ENCODE data around the gene DAB2IP.

Gene DAB2IP

DNA sequence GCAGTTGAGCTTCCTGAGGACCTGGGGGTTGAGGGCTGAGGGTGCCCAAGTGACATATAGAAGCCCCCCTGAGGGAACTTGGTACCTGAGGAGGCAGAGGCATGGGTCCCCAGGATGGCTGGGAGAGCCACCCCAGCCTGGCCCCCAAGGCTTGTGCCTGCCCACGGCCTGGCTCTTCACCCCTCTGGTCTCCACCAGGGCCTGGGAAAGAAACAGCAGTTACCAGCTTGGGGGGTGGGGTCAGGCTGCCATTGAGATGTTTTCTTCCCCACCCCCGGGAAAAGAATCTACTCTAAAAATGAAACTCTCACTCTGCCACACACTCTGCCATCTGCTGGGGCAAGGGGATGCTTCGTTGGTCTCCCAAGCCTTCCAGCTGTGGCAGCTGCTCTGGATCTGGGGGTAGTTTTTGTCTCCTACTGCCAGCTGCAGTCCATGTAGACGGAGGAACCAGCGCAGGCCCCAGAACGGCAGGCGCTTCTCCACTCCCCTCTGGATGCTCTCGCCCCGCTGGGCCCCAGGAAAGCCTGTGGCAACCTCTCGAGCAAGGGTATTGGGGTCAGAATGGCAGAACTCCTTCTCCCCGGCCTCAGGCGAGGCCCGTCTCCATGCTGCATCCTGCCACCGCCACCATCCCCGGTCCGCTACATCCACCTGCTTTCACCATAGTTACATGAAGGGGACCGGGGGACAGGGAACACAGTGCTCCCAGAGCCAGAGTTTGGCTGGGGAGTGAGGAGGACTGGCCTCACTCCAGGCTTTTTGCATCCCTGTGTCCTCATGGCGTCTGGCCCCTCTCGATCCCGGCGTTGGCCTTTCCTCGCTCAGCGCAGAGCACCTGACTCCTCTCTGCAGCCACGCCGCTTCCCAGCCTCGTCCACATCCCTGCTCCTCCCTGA lies 123.5 kb downstream of the DAB2IP start:
- H3K36me3 ChIP-seq (ENCODE audit: control insufficient read depth in 2 of 2, insufficient read depth in 1 of 2, low read length in 2 of 2) = peaks cover 0 to 88% of the 10 kb centered on the region in 2 experiments; a peak in 2 of 3 replicates
- CTCF ChIA-PET = interaction anchor here (0.5 kb wide), 1 partner anchor 40 kb away, joined by 4 read pairs; no protein-coding TSS in a partner anchor
- no peak overlapping the region for H3K27ac ChIP-seq (ENCODE audit: extremely low read depth, low read depth, low read length)

DNA sequence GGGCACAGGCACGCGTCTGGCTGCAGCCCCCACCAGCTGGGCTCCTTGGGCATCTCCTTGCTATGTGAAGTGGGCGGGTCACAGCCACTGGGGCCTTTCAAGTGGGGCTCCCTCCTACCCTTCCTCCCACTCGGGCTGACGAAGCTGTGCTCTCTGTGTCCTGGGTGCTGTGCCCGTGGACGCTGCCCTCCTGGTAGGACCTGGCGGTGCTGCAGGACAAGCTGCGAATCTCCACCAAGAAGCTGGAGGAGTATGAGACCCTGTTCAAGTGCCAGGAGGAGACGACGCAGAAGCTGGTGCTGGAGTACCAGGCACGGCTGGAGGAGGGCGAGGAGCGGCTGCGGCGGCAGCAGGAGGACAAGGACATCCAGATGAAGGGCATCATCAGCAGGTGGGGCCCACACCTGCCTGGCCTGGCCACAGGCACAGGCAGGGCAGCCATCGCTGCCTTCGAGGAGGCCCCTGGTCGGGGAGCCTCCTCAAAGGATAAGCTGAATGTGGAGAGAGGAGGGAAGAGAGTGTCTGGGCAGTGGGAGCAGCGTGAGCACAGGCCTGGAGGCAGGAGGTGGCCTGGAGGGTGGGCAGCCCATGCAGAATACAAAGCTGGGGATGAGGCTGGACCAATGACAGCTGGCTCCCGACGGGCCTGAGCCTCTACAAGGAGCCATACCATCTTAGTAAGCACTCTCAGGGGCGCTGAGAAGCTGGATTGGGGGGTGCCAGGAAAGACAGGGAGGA lies 124.7 kb downstream of the DAB2IP start:
- no peak for TF ChIP-seq EGR2 (tag by site-specific recombination; IDR thresholded peaks at IDR 0.05; ENCODE audit: low read depth)
- no peak for TF ChIP-seq ZNF23 (tag by site-specific recombination; IDR thresholded peaks at IDR 0.05; ENCODE audit: borderline replicate concordance)
- TF ChIP-seq, protein P1, sequence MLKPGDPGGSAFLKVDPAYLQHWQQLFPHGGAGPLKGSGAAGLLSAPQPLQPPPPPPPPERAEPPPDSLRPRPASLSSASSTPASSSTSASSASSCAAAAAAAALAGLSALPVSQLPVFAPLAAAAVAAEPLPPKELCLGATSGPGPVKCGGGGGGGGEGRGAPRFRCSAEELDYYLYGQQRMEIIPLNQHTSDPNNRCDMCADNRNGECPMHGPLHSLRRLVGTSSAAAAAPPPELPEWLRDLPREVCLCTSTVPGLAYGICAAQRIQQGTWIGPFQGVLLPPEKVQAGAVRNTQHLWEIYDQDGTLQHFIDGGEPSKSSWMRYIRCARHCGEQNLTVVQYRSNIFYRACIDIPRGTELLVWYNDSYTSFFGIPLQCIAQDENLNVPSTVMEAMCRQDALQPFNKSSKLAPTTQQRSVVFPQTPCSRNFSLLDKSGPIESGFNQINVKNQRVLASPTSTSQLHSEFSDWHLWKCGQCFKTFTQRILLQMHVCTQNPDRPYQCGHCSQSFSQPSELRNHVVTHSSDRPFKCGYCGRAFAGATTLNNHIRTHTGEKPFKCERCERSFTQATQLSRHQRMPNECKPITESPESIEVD (tag by site-specific recombination; IDR thresholded peaks at IDR 0.05) = no peak
- no peak for TF ChIP-seq ZNF830 (tag by site-specific recombination; IDR thresholded peaks at IDR 0.05; ENCODE audit: low read depth)
- no peak for TF ChIP-seq ZFHX2 (tag by site-specific recombination; conservative IDR thresholded peaks at IDR 0.05)
- no peak for TF ChIP-seq ZNF654 (tag by site-specific recombination; IDR thresholded peaks at IDR 0.05; ENCODE audit: low read depth)
- TF ChIP-seq, protein P2, sequence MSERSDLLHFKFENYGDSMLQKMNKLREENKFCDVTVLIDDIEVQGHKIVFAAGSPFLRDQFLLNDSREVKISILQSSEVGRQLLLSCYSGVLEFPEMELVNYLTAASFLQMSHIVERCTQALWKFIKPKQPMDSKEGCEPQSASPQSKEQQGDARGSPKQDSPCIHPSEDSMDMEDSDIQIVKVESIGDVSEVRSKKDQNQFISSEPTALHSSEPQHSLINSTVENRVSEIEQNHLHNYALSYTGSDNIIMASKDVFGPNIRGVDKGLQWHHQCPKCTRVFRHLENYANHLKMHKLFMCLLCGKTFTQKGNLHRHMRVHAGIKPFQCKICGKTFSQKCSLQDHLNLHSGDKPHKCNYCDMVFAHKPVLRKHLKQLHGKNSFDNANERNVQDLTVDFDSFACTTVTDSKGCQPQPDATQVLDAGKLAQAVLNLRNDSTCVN (tag by site-specific recombination; optimal IDR thresholded peaks at IDR 0.05) = no peak
- no peak for TF ChIP-seq ZNF132 (tag by site-specific recombination; IDR thresholded peaks at IDR 0.05; ENCODE audit: borderline replicate concordance)
- TF ChIP-seq ZNF610 (tag by site-specific recombination; IDR thresholded peaks at IDR 0.05; ENCODE audit: borderline replicate concordance) = no peak
- no peak for TF ChIP-seq ZNF175 (tag by site-specific recombination; IDR thresholded peaks at IDR 0.05)
- TF ChIP-seq ZNF707 (tag by site-specific recombination; IDR thresholded peaks at IDR 0.05) = no peak
- TF ChIP-seq ZNF530 (tag by site-specific recombination; IDR thresholded peaks at IDR 0.05; ENCODE audit: low read depth) = no peak
- CTCF ChIA-PET = interaction anchor here (1.3 kb wide), 1 partner anchor 230 kb away, joined by 3 read pairs; no protein-coding TSS in a partner anchor

More for the DNA sequence above, 123.5 kb downstream of the DAB2IP start:
- POLR2A ChIA-PET = interaction anchor here (0.6 kb wide), 1 partner anchor 251 kb away, joined by 3 read pairs; no protein-coding TSS in a partner anchor
- Histone ChIP-seq H3K4me3 (ENCODE audit: low read depth, low read length) (no peak overlapping the region), H3K4me1 (ENCODE audit: control insufficient read depth, insufficient read depth, low read length) (no peaks in the 10 kb centered on the region), H3K9me3 (ENCODE audit: control insufficient read depth, insufficient read depth, low read depth, low read length) (no peaks in the 10 kb centered on the region)
- no peak for TF ChIP-seq ZNF571 (tag by site-specific recombination; IDR thresholded peaks at IDR 0.05)
- no peak for TF ChIP-seq ZNF558 (tag by site-specific recombination; IDR thresholded peaks at IDR 0.05)
- TF ChIP-seq, protein P3, sequence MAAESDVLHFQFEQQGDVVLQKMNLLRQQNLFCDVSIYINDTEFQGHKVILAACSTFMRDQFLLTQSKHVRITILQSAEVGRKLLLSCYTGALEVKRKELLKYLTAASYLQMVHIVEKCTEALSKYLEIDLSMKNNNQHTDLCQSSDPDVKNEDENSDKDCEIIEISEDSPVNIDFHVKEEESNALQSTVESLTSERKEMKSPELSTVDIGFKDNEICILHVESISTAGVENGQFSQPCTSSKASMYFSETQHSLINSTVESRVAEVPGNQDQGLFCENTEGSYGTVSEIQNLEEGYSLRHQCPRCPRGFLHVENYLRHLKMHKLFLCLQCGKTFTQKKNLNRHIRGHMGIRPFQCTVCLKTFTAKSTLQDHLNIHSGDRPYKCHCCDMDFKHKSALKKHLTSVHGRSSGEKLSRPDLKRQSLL (tag by site-specific recombination; IDR thresholded peaks at IDR 0.05) = no peak
- no peak for TF ChIP-seq ZNF629 (tag by site-specific recombination; IDR thresholded peaks at IDR 0.05)
- TF ChIP-seq ZNF670 (tag by site-specific recombination; IDR thresholded peaks at IDR 0.05; ENCODE audit: low read depth) = no peak
- no peak for TF ChIP-seq PRDM1 (tag by site-specific recombination; IDR thresholded peaks at IDR 0.05)
- no peak for TF ChIP-seq ZNF548 (tag by site-specific recombination; IDR thresholded peaks at IDR 0.05)
- no peak for TF ChIP-seq ZNF350 (tag by site-specific recombination; IDR thresholded peaks at IDR 0.05)
- no peak for TF ChIP-seq ZNF174 (tag by site-specific recombination; IDR thresholded peaks at IDR 0.05)
- TF ChIP-seq ZNF175 (tag by site-specific recombination; IDR thresholded peaks at IDR 0.05) = no peak
- TF ChIP-seq ZNF626 (tag by site-specific recombination; IDR thresholded peaks at IDR 0.05) = no peak

More for the DNA sequence above, 124.7 kb downstream of the DAB2IP start:
- H3K9me3 ChIP-seq (ENCODE audit: control insufficient read depth, insufficient read depth, low read depth, low read length) = no peaks in the 10 kb centered on the region
- no peak overlapping the region for H3K4me3 ChIP-seq (ENCODE audit: low read depth, low read length)
- peaks cover 0 to 86% of the 10 kb centered on the region in 2 experiments; a peak in 2 of 3 replicates for H3K36me3 ChIP-seq (ENCODE audit: control insufficient read depth in 2 of 2, insufficient read depth in 1 of 2, low read length in 2 of 2)
- H3K27ac ChIP-seq (ENCODE audit: extremely low read depth, low read depth, low read length) = no peak overlapping the region
- POLR2A ChIA-PET = no interaction called here
- no peaks in the 10 kb centered on the region for H3K4me1 ChIP-seq (ENCODE audit: control insufficient read depth, insufficient read depth, low read length)
